Fibroblast of lung (primary cell): ENCODE results near the gene BIN1.

ENCODE experiments used
- EZH2 ChIP-seq: IDR thresholded peaks from 2 replicates; pipeline ENCODE4 v1.5.1; 2012; ENCODE audit warnings: low read length, control low read depth, mild to moderate bottlenecking; ENCODE audit errors: missing control alignments
- TF ChIP-seq, protein P1 (sequence below), 2 donors: IDR thresholded peaks in 1 of 2; conservative IDR thresholded peaks in 1 of 2; 1 replicate in 1 of 2; 2 replicates in 1 of 2; pipeline ENCODE4 v1.5.1; 2011 to 2012; ENCODE audit warnings: low read length in 2 of 2, control low read depth in 1 of 2, inconsistent platforms in 1 of 2, low read depth in 1 of 2, mild to moderate bottlenecking in 1 of 2

DNA sequence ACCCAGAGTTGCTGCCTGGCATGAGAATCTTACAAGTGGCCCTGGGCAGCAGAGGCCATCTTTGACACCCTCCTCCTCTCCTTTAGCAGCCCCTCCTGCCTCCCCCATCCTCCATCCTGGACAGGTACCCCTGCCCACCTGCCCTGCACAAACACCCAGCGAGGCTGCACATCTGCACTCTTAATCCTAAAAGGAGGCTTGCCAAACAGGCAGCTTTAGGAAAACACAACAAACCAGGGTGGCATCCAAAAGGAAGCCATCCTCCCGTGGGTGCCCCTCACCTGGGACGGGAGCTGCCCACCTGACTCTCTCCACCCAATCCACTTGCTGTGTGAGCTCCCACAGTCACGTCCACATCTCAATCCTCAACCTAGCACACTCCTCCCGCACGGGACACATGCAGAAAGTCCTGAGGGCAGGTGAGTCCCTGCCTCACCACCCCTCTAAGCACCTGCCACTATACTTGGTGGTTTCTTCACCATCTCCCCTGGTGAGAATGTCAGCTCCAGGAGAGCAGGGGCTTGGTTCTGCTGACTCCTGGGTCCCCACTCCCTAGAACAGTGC lies 5.8 kb downstream of the BIN1 start:
- TF ChIP-seq EZH2 = no peak
- TF ChIP-seq, protein P1, sequence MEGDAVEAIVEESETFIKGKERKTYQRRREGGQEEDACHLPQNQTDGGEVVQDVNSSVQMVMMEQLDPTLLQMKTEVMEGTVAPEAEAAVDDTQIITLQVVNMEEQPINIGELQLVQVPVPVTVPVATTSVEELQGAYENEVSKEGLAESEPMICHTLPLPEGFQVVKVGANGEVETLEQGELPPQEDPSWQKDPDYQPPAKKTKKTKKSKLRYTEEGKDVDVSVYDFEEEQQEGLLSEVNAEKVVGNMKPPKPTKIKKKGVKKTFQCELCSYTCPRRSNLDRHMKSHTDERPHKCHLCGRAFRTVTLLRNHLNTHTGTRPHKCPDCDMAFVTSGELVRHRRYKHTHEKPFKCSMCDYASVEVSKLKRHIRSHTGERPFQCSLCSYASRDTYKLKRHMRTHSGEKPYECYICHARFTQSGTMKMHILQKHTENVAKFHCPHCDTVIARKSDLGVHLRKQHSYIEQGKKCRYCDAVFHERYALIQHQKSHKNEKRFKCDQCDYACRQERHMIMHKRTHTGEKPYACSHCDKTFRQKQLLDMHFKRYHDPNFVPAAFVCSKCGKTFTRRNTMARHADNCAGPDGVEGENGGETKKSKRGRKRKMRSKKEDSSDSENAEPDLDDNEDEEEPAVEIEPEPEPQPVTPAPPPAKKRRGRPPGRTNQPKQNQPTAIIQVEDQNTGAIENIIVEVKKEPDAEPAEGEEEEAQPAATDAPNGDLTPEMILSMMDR (conservative IDR thresholded peaks at IDR 0.05 in 1 of 2, IDR thresholded peaks at IDR 0.05 in 1 of 2; ENCODE audit: low read depth in 1 of 2, low read length in 2 of 2) = no peak
